GM18858 (cell line): ENCODE measurements around the gene CTNNA3.

Source experiments
- ATAC-seq: cut with Tn5 transposase; IDR thresholded peaks from one replicate; pipeline ENCODE4 v1.9.1; 2021; ENCODE audit not compliant: unreplicated experiment

The CTNNA3 gene

DNA sequence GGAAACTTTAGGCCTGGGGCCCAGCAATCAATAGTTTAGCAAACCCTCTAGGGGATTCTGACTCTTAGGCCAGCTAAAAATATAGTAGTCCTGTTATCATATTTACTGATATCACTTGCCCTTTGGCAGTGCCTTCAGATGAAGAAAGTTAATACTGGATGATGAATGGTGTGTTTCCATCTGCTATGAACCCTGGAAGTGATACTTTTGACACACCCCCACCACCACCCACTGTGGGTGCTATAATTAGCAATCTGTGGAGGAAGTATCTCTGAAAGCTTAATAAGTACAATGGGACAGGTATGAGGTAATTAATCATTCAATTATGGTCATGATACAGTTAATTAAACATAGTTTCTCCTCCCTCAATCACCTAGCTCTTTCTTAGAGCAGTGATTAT lies 860.6 kb downstream of the CTNNA3 start:
- ATAC-seq: no peak

DNA sequence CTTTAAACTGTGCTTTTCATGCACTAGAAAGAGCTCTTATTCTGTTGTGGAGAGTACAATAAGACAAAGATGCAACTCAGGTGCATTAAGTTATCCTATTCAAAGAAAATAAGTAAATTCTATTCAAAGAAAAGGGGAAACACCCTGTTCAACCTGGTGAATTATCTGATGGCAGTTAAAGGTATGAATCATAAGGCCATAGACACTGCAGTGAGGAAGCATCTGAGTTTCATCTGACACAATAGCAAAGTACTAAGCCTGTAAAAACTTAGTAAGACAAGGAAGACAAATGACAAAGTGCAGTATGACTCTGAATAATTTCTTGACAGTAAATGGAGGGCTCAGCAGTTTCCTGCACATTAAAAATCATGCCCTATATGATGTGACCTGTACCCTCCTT lies 861.2 kb downstream of the CTNNA3 start:
- no peak for ATAC-seq

DNA sequence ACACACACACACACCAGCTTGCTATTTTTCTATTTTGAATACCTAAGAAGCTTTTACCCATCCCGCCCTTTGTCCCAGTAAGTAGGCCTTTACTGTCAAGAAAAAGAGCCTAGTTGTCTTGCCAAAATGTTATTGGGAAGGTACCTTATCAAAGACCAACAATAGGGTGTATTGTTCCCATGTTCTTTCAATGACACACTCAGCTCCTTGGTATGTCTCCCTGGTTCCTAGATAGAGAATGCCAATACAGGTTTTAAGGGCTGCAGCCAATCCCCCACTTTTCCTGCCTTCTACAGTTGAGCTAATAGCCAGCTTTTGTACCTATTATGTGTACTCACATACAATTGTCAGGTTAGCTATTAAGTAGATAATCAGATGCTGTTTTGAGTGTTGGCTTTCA lies 862.1 kb downstream of the CTNNA3 start:
- ATAC-seq: no peak

DNA sequence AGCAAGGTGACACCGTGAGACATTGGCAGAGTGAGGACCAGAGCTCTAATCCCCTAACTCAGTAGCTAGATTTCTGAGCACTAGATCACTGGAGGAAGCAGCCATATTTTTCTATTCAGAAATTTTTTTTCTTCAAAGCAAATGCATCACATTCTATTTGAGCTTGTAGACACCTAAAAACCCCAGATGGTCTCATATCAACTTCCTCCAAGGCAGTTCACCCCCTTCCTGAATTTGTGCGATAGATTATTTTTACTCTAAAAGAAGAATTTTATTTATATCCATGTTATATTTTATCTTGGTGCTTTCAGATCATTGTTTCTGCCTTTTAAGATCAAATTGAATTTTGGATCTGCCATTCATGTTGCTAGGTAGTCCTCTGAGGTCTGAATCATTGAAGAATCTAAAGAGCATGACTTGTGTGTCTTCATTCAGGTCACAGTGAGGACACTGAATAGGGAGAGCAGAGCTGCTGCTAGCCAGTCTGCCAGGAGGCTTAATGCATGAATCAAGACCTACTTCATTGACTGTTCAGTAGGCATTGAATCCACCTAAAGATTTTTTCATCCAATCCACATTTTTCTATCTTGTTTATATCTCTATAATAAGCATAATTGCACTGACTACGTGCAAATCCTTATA lies 863.1 kb downstream of the CTNNA3 start:
- no peak for ATAC-seq

DNA sequence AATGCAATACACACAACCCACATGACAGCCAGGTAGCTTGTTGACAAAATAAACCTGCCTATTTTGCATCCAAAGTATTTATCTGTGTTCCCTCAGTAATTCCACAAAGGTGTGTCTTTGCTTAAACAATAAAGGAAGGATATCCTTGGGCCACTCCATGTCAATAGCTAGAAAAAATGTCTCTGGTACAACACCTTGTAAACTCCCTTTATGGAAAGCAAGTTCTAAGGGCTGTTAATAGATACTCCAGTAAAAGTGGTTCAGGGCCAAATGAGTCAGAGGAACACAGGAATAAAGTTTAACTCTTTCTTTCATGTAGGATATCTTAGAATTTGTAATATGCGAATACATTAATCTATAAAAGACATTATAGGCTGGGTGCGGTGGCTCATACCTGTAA lies 867.0 kb downstream of the CTNNA3 start:
- no peak for ATAC-seq

DNA sequence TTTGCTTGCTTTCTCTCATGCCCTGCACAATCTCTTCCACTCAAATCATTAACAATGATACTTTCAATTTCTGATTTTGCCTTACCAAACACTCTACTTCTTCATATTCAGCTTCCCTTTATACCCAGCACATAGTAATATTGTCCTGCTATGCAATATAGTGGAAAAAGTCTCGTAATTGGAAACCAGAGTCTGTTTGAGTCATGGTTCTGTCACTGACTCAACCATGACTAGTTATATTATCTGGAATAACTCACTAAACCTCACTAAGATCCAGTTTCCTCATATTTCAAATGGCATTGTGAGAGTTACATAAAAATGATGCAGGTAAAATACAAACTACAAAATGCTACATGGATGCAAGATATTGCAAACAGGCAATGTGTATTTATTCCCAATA lies 868.6 kb downstream of the CTNNA3 start:
- ATAC-seq: no peak

DNA sequence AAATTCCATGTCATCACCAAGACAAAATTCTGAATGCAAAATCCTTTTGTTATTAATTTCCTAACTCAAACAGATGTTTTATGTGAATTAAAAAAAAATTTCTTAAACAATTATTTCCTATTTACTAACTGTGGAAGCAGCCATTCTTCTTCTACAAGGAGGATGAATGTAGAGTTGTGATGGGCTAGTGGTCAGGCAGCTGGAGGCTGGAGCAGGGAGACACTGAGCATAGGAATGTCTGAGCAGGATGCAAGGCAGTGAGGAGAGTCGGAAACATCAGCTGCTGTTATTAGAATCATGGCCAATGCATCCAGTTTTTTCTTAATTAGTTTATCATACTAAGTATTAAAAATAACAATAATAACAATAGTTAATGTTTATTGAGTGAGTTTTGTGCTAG lies 872.7 kb downstream of the CTNNA3 start:
- no peak for ATAC-seq

DNA sequence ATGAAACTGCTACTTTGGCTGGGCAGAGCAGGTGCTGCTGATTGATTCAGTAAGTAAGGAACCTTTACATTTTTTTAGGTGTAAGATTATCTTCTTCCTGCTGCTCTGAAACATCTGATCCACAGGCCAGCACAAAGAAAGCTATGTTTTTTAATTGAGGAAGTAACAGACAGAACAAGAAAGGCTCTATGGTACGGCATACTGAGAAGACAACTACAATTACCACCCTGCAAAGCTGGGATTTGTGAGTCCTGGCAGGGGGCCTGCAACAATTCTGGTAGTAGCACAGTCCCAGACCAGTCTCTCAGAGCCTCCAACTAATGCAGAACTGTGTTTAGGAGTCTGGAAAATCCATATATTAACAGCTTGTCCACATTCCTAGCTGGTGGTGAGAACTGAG lies 873.2 kb downstream of the CTNNA3 start:
- ATAC-seq: no peak

DNA sequence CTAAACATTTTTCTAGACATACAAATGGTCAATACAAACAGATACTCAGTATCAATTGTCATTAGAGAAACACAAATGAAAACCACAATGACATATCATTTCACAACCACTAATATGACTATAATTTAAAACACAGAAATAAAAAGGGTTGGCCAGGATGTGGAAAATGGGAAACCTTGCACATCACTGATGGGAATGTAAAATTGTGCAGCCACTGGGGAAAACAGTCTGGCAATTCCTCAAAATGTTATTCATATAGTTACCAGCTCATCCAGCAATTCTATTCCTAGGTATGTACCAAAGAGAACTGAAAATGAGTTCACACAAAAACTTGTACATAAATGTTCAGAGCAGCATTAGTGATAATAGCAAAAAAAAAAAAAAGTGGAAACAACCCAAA lies 876.3 kb downstream of the CTNNA3 start:
- ATAC-seq: no peak

DNA sequence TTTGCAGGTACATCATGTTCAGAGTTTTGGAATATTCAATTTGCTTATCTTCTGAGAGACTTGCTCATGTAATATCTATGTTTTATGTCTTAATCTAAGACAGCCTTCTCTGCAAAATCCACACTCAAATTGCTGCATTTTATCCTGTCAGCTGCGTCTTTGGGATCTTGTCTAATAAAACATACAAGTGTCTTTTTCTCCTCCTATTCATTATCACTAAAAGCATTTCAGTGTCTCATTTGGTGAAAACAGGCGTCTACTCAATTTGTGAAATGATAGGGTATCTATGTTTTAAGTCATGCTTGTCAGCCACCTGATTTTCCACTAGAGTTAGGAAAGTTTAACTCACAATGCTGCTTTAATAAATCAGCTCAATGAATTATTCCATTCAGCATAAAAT lies 882.9 kb downstream of the CTNNA3 start:
- ATAC-seq: no peak

DNA sequence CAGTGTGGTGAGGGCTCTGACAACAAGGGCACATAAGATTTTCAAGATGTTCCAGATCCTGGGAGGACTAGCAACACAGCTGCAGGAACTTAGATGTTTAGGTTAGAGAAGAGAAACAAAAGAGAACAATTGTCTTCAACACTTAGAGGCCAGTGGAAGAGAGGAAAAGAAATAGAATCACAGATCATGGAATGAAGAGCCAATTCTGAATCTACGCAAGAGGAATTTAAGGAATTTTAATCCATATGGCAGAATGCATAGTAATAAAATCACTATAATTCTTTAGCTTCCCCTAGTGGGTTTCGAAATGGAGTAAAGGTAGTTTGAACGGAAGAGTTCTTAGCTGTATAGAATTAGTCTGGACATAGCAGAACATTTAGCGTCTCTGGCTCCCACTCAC lies 884.8 kb downstream of the CTNNA3 start:
- ATAC-seq: no peak

DNA sequence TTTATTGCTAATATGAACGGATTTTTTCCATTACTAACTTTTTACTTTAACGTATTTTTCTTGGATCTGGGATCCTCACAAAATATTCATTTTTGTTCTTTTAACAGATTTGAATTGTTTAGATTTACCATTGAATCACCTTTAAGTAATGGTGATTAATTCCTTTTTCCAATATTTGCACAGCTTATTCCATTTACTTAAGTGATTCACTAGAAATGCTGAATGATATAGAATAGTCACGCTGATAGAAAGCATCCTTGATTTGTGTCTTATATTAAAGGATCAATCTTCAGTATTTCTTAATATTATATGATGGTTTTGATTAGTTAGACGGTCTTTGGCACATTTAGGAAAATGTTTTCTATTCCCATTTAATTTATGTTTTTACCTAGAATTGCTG lies 886.6 kb downstream of the CTNNA3 start:
- no peak for ATAC-seq

DNA sequence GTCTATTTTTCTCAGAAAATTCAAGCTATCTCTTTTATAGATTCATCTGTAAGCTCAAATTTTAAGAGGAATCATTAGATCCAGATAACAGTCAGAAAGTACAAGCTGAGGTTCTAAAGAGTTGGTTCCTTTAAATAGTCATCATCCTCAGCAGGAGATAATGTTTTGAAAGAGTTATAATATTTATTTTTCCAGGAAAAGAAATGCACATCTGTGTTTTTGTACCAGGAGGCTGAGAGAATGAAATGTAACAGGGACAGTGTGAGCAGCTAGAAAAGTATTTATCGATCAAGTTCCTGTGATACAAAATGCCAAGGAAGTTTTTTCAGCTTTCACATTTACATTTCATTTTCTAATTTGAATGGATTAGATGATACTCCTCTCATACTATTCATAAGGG lies 890.4 kb downstream of the CTNNA3 start:
- no peak for ATAC-seq

DNA sequence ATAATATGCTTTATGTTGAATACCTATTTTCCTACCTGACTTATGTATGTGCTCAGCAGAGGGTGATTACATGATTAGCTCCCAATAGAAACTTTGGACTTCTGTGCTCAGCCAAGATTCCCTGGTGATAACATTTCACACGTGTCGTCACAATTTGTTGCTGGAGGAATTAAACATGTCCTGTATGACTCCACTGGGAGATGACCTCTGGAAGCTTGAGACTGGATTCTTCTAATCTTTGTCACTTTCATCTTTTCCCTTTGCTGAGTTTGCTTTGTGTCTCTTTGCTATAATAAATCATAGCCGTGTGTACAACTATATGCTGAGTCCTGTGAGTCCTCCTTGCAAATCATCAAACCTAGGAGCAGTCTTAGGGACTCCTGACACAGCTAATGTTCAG lies 891.0 kb downstream of the CTNNA3 start:
- no peak for ATAC-seq

DNA sequence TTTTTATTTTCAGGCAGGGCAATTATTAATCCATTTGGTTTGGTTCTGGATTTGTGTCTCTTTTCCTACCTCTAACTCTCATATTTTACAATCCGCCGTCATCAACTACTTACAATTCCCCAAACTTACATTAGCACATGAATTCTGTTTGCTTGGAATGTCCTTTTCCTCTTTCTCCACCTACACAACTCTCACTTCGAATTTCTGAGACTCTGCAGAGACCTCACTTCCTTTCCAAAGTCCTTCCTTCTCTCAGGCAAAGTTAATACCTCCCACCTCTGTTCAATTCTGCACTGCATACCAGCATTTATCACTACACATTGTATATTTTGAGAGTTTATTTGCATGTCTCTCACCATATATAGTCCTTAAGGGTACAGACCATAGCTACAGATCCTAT lies 892.8 kb downstream of the CTNNA3 start:
- ATAC-seq: no peak

DNA sequence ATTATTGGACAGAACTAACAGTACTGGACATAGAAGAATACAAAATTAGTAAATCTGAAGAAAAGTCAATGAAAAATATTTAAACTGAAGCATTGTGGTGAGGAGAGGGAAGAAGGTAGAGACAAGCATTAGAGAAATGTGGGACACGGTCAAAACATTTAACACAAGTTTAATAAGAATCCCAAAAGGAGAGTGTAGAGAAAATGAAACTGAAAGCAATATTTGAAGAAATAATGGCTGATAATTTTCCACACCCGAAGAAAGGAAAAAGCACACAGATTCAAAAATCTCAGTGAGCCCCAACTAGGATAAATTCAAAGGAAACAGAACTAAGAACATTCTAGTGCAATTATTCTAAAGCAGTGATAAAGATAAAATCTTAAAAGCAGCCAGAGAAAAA lies 896.5 kb downstream of the CTNNA3 start:
- ATAC-seq: no peak

DNA sequence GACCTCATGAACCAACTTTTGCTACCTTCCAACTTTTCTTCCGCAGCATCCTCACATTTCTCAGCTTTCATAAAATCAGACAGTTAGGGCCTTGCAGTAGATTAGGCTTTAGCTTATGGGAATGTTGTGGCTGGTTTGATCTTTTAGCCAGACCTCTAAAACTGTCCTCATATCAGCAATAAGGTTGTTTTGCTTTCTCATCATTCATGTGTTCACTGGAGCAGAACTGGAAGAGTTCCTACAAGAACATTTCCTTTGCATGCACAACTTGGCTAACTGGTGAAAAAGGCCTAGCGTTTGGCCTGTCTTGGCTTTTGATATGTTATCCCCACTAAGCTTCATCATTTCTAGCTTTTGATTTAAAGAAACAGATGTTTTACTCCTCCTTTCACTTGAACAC lies 900.1 kb downstream of the CTNNA3 start:
- ATAC-seq: no peak

DNA sequence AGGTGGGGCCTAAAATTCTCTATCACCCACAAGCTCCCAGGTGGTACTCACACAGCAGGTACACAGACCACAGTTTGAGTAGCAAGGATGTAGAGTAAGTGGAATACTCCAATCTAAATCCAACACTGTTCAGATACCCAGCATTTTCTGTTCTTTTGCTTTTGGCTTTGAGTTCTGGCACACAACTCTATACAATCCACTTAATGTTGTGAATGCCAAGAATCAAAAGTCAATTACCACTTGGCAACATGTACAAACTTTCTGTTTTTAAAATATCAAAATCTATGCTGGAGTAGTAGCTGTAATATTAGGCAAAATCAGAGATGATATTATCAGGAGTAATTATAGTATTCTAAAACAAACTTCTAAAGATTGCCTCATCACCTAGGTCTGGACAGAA lies 903.6 kb downstream of the CTNNA3 start:
- ATAC-seq: no peak

DNA sequence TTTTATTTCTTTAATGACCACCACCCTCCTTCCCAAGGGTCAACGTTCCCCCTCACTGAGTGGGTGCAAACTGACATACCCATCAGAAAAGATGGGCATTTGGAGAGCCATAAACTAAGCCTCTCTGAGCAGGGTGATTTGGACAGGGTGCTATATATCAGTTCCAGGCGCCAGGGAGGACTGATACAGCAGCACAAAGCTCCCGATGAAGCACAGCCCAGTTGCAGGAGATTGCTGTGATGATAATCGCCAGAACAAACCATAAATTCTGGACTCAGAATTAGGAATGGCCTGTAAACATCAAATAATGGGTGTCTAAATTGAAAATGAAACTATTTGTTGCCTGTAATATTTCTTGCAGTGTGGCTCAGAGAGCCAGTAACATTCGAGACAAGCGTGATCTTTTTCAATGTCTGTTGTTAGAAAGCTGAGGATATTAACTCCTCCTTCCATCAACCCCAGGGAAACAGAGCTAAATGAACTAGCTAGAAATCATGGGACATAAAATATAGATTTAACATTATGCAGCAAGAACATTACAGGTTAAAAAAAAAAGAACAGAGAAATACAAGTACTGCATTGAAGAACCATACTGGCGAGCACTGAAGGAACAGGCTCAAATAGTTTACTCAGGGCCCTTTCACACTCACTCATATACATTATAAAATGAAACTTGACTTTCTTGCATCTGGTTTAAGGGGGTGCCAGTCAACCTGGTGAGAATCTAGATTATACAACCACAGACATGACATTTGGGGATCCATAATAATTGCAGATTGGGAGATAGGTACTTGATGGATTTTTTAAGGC lies 907.6 kb downstream of the CTNNA3 start:
- ATAC-seq: no peak

DNA sequence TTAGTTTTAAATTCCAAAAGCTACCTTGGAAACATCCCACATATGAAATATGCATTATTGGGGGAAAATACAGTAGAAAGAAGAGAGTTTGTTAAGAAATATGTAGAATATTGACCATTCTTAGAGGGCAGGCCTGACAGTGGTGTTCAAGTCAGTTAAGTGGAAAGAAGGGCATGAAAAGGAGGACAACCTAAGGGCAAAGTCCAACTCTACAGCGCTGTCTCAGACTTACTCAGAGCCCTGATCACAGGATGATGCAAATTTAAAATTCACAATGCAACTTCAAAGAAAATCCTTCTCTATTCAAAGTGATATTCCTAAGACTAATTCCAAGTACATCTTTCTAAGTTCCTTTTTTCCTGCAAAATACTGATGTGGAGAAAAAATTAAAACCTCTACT lies 909.3 kb downstream of the CTNNA3 start:
- no peak for ATAC-seq

DNA sequence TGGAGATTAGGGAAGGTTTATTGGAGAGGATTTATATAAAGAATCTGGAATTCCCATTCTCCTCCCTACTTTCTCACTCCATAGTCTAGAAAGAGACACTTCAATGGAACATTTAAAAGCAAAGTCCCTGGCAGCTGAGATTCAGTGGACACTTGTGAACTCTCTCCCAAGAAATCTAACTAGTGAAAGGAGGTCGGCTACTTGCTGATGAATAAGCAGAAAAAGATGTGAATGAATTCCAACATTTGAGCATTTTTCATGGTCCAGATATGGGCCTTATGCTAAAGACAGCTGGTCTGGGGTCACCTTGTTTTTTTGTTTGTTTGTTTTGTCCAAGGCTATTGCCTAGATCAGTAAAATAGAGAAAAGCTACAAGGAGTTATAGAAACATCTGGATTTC lies 911.2 kb downstream of the CTNNA3 start:
- ATAC-seq: no peak

DNA sequence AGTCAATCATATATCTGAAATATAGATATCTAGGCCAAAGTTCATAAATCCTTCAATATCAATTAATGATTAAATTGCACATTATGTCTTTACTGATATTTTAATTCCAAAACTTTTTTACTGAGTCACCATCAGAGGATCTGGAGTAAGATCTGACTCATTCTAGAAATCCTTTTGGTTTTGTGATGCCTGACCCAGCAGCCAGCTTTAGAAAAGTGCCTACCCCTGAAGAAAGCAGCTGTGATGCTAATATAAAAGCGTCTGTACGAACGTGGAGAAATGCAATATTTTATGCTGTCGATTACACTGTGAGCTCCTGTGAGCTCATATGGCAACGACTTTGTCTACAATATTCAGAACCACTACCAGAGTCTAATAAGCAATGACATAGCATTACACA lies 912.7 kb downstream of the CTNNA3 start:
- no peak for ATAC-seq

DNA sequence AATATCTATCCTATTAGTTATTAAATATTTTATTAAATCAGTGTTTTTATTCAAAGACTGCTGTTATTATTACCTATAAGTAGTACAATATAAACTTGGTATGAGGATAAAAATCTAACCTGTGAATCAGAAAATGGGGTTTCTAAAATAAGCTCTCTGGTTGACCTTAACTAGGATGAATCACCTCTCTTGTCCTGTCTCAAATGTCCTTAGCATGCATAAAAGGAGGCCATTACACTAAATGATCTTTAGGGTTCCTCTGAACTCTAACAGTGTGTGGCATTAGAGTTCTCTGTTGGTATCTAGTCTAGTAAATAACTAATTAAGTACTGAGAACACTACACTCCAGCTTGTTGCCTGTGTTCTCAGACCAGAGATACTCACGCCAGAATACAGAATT lies 913.2 kb downstream of the CTNNA3 start:
- no peak for ATAC-seq
